Transverse colon (tissue), 4 donors: ENCODE results near the gene CELSR1.

ENCODE experiments used
- EP300 ChIP-seq: sonication (generic); formaldehyde crosslinking; IDR thresholded peaks from one replicate; pipeline ENCODE4 v1.6.1; 2017; ENCODE audit warnings: antibody characterized with exemption, low read depth
- POLR2A ChIP-seq: fragments of 450-650 bp; IDR thresholded peaks from one replicate; pipeline ENCODE4 v1.6.1; 2016; ENCODE audit warnings: antibody characterized with exemption, mild to moderate bottlenecking, moderate library complexity
- POLR2AphosphoS5 ChIP-seq, 3 donors: sonication (generic); formaldehyde crosslinking; IDR thresholded peaks; one replicate each; pipeline ENCODE4 v1.6.1; 2016; ENCODE audit warnings: antibody characterized with exemption in 3 of 3
- TF ChIP-seq, protein P1 (sequence below), 5 experiments: fragments of 200-600 bp in 3 of 5; fragments of 450-650 bp in 2 of 5; sonication (generic) in 3 of 5; IDR thresholded peaks; 1 replicate in 2 of 5; 2 replicates in 3 of 5; pipeline ENCODE4 v1.5.1; 2016 to 2017; ENCODE audit warnings: antibody characterized with exemption in 5 of 5, inconsistent platforms in 3 of 5, mild to moderate bottlenecking in 2 of 5, moderate library complexity in 1 of 5

DNA sequence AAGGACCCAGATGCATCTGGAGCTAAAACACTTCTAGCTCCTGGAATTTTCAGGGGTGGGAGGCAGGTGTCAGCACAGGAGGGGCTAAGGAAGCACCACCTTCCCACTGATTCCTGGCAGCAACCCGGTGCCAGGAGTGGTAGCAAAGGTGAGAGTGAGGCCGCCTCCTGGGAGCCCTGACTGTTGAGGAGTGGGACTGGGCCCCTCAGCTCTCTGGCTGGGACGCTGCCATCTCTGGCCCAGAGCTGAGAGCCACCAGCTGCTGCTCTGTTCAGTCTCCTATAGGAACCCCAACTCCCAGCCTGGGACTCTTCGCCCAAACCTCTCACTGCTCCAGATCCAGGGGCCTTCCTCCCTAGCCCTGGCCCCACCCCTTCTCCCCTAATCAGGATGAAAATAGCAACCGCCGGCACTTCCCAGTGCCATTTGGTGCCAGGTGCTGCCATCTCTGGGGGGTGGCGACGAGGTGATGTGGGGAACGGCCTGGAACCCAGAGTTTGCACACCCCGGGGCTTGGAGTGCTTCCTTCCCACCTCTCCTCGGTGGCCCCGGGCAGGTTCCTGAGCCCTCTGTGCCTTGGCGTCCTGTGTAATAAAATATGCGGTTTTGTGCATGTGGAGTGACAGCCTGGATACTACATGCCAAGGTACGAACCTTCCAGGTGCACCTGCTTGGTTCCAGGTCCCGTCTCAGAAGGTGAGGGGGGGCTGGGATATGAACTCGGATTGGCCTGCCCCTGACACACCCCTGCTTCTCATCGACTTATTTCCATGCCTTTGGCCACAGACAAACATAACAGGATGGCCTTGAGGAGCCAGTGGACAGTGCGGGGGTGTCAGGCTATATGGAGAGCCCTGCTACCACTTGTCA lies 35.7 kb upstream of the CELSR1 start:
- TF ChIP-seq, protein P1, sequence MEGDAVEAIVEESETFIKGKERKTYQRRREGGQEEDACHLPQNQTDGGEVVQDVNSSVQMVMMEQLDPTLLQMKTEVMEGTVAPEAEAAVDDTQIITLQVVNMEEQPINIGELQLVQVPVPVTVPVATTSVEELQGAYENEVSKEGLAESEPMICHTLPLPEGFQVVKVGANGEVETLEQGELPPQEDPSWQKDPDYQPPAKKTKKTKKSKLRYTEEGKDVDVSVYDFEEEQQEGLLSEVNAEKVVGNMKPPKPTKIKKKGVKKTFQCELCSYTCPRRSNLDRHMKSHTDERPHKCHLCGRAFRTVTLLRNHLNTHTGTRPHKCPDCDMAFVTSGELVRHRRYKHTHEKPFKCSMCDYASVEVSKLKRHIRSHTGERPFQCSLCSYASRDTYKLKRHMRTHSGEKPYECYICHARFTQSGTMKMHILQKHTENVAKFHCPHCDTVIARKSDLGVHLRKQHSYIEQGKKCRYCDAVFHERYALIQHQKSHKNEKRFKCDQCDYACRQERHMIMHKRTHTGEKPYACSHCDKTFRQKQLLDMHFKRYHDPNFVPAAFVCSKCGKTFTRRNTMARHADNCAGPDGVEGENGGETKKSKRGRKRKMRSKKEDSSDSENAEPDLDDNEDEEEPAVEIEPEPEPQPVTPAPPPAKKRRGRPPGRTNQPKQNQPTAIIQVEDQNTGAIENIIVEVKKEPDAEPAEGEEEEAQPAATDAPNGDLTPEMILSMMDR (IDR thresholded peaks at IDR 0.05): no peak
- TF ChIP-seq POLR2A (no peak), POLR2AphosphoS5 (IDR thresholded peaks at IDR 0.05) (no peak), EP300 (no peak)
